Tibial nerve (tissue), 4 donors: ENCODE measurements around the gene LLCFC1. TPM values are rescaled to one million over a fixed set of nuclear protein-coding genes. Genes with fewer than 3 reads are reported as not detected.

Source experiments
- DNase-seq, 2 donors: peaks; one replicate each; pipeline ENCODE4 v3.0.0-alpha.2; 2019; ENCODE audit warnings: low spot score in 2 of 2
- H3K27ac ChIP-seq, 4 donors: fragments of 200-600 bp; sonication (generic) in 3 of 4; one replicate each; pipeline ENCODE4 v1.5.1; 2017 to 2019; ENCODE audit warnings: mild to moderate bottlenecking in 1 of 4
- H3K27me3 ChIP-seq, 2 donors: fragments of 200-600 bp; sonication (generic) in 1 of 2; one replicate each; pipeline versions ENCODE4 v1.5.1 to v1.6.0; 2017 to 2019
- H3K36me3 ChIP-seq, 3 donors: fragments of 200-600 bp; sonication (generic); one replicate each; pipeline ENCODE4 v1.5.1; 2018 to 2019
- H3K4me1 ChIP-seq, 4 donors: fragments of 200-600 bp; sonication (generic) in 3 of 4; one replicate each; pipeline ENCODE4 v1.5.1; 2017 to 2019
- H3K4me3 ChIP-seq, 4 donors: fragments of 200-600 bp; sonication (generic) in 3 of 4; one replicate each; pipeline ENCODE4 v1.5.1; 2017 to 2019; ENCODE audit warnings: mild to moderate bottlenecking in 1 of 4, moderate library complexity in 1 of 4
- H3K9me3 ChIP-seq, 4 donors: fragments of 200-600 bp; sonication (generic) in 3 of 4; one replicate each; pipeline ENCODE4 v1.5.1; 2017 to 2019
- CTCF ChIP-seq, 5 experiments: fragments of 200-600 bp in 3 of 5; fragments of 450-650 bp in 2 of 5; sonication (generic) in 3 of 5; IDR thresholded peaks; one replicate each; pipeline ENCODE4 v1.5.1; 2016 to 2019; ENCODE audit warnings: antibody characterized with exemption in 5 of 5, mild to moderate bottlenecking in 3 of 5, moderate library complexity in 2 of 5
- EP300 ChIP-seq, 2 donors: sonication (generic); formaldehyde crosslinking; IDR thresholded peaks; one replicate each; pipeline ENCODE4 v1.6.1; 2017; ENCODE audit warnings: antibody characterized with exemption in 2 of 2, mild to moderate bottlenecking in 1 of 2
- POLR2A ChIP-seq, 2 donors: fragments of 450-650 bp; IDR thresholded peaks; one replicate each; pipeline ENCODE4 v1.6.1; 2017; ENCODE audit warnings: antibody characterized with exemption in 2 of 2, mild to moderate bottlenecking in 2 of 2, moderate library complexity in 2 of 2
- WGBS, 2 donors: methylation state at CpG; one replicate each; pipeline ENCODE4 v1.1.5; 2018; 5-methylcytosine and 5-hydroxymethylcytosine counted together
- total RNA-seq, 4 donors: library from RNA; depleted of rRNA; stranded (reverse); fragments of >200 nt; gene quantifications; one replicate each; pipeline ENCODE4 v1.1.0, GENCODE V29; 2016

The LLCFC1 gene
- total RNA-seq, 4 donors from 2014 or later: not detected

GRCh38 chr7:142961595-142961972 is 22.3 kb downstream of the LLCFC1 start:
- no peaks in the 10 kb centered on the region for H3K9me3 ChIP-seq
- TF ChIP-seq CTCF (IDR thresholded peaks at IDR 0.05) (no peak), EP300 (IDR thresholded peaks at IDR 0.05) (no peak), POLR2A (IDR thresholded peaks at IDR 0.05) (no peak)
- H3K4me3 ChIP-seq: no peak overlapping the region
- no peak for DNase-seq
- H3K4me1 ChIP-seq: no peaks in the 10 kb centered on the region
- no peaks in the 10 kb centered on the region for H3K27me3 ChIP-seq
- H3K27ac ChIP-seq: no peak overlapping the region
- 85 to 89% methylated on average over 4 of the region's 4 CpGs for WGBS, 2 donors
- no peaks in the 10 kb centered on the region for H3K36me3 ChIP-seq

GRCh38 chr7:142961973-142962926 is 23.0 kb downstream of the LLCFC1 start, which contains the start of gene KEL:
KEL (minus strand) TSS chr7:142962363; CDS start chr7:142962206, 157 bp downstream.
- H3K27me3 ChIP-seq: no peaks in the 10 kb centered on the region
- no peak within 1 kb of the TSS for H3K4me3 ChIP-seq
- no peak within 1 kb of the TSS for H3K27ac ChIP-seq
- no peaks in the 10 kb centered on the region for H3K4me1 ChIP-seq
- DNase-seq: no peak
- no peaks in the 10 kb centered on the region for H3K36me3 ChIP-seq
- H3K9me3 ChIP-seq: no peaks in the 10 kb centered on the region
- 78 to 83% methylated on average over 9 of the region's 9 CpGs for WGBS, 2 donors
- TF ChIP-seq EP300 (IDR thresholded peaks at IDR 0.05): no peak

- Histone ChIP-seq H3K9me3 (no peaks in the 10 kb centered on the region), H3K4me1 (no peaks in the 10 kb centered on the region), H3K36me3 (no peaks in the 10 kb centered on the region), H3K27ac (no peak overlapping the region), H3K4me3 (no peak overlapping the region), H3K27me3 (no peaks in the 10 kb centered on the region)
- no peak for DNase-seq
- TF ChIP-seq EP300 (IDR thresholded peaks at IDR 0.05) (no peak), POLR2A (IDR thresholded peaks at IDR 0.05) (no peak), CTCF (IDR thresholded peaks at IDR 0.05) (no peak)
- WGBS, 2 donors: 9 to 39% methylated on average over 1 of the region's 1 CpG
Observed at GRCh38 chr7:142962991-142963390, 23.7 kb downstream of the LLCFC1 start.

GRCh38 chr7:142963993-142964392 is 24.7 kb downstream of the LLCFC1 start:
- no peak for DNase-seq
- Histone ChIP-seq H3K9me3 (no peaks in the 10 kb centered on the region), H3K4me3 (no peak overlapping the region), H3K27me3 (no peaks in the 10 kb centered on the region), H3K4me1 (no peaks in the 10 kb centered on the region), H3K36me3 (no peaks in the 10 kb centered on the region), H3K27ac (no peak overlapping the region)
- 74 to 85% methylated on average over 2 of the region's 2 CpGs for WGBS, 2 donors
- TF ChIP-seq EP300 (IDR thresholded peaks at IDR 0.05): no peak
- TF ChIP-seq CTCF (IDR thresholded peaks at IDR 0.05): no peak
- TF ChIP-seq POLR2A (IDR thresholded peaks at IDR 0.05): no peak

GRCh38 chr7:142964502-142965246 is 25.4 kb downstream of the LLCFC1 start:
- no peak overlapping the region for H3K27ac ChIP-seq
- TF ChIP-seq EP300 (IDR thresholded peaks at IDR 0.05) (no peak), CTCF (IDR thresholded peaks at IDR 0.05) (no peak), POLR2A (IDR thresholded peaks at IDR 0.05) (no peak)
- 75 to 82% methylated on average over 6 of the region's 6 CpGs for WGBS, 2 donors
- H3K36me3 ChIP-seq: no peaks in the 10 kb centered on the region
- no peak for DNase-seq
- no peaks in the 10 kb centered on the region for H3K9me3 ChIP-seq
- H3K27me3 ChIP-seq: no peaks in the 10 kb centered on the region
- no peak overlapping the region for H3K4me3 ChIP-seq
- H3K4me1 ChIP-seq: no peaks in the 10 kb centered on the region
